Activated CD8-positive, alpha-beta memory T cell treated with anti-CD3 and anti-CD28 coated beads, Interleukin-2, amount 50 U/mL, for 48 hours (primary cell): ENCODE measurements around the gene CIAO2A.

Source experiments
- DNase-seq: peaks from one replicate; pipeline ENCODE4 v3.0.0-alpha.2; 2020

The CIAO2A gene

GRCh38 chr15:64037966-64038365, 55.7 kb downstream of the CIAO2A start:
- DNase-seq = no peak

GRCh38 chr15:64037116-64037515, 56.5 kb downstream of the CIAO2A start:
- no peak for DNase-seq

GRCh38 chr15:64035525-64035924, 58.1 kb downstream of the CIAO2A start:
- DNase-seq = no peak

GRCh38 chr15:64034519-64034918, 59.1 kb downstream of the CIAO2A start:
- no peak for DNase-seq

- no peak for DNase-seq
Measured at GRCh38 chr15:64032329-64032728, 61.3 kb downstream of the CIAO2A start.

GRCh38 chr15:64030123-64030522, 63.5 kb downstream of the CIAO2A start:
- DNase-seq = no peak

- no peak for DNase-seq
Measured at GRCh38 chr15:64029633-64030032, 64.0 kb downstream of the CIAO2A start.

- no peak for DNase-seq
Measured at GRCh38 chr15:64029110-64029509, 64.5 kb downstream of the CIAO2A start.

- no peak for DNase-seq
Measured at GRCh38 chr15:64026591-64026990, 67.0 kb downstream of the CIAO2A start.

GRCh38 chr15:64024172-64025050, 69.2 kb downstream of the CIAO2A start:
- no peak for DNase-seq

- no peak for DNase-seq
Measured at GRCh38 chr15:64023220-64023619, 70.4 kb downstream of the CIAO2A start.

- DNase-seq = no peak
Measured at GRCh38 chr15:64022571-64022970, 71.1 kb downstream of the CIAO2A start.
